Activated CD8-positive, alpha-beta memory T cell treated with anti-CD3 and anti-CD28 coated beads, Interleukin-2, amount 50 U/mL, for 48 hours (primary cell): ENCODE results near the gene PMM1.
"Not testable (repeated sequence)": the region's sequence is repeated elsewhere in the genome, so short reads cannot be mapped to it uniquely, and the experiment has no call there.

ENCODE experiments used
- DNase-seq: peaks from one replicate; pipeline ENCODE4 v3.0.0-alpha.2; 2020

The PMM1 gene

GRCh38 chr22:41596776-41597634 is 7.4 kb upstream of the PMM1 start:
- DNase-seq, result peak; percentile 69

- no peak for DNase-seq
Observed at GRCh38 chr22:41595703-41596102, 6.1 kb upstream of the PMM1 start.

GRCh38 chr22:41593336-41593960 is 3.8 kb upstream of the PMM1 start:
- DNase-seq, result not testable (repeated sequence)

- DNase-seq, result no peak
Observed at GRCh38 chr22:41587347-41587723, 2.3 kb downstream of the PMM1 start.

GRCh38 chr22:41585898-41586297 is 3.7 kb downstream of the PMM1 start:
- DNase-seq, result no peak

GRCh38 chr22:41584881-41585280 is 4.8 kb downstream of the PMM1 start:
- no peak for DNase-seq

GRCh38 chr22:41582694-41583093 is 6.9 kb downstream of the PMM1 start:
- DNase-seq, result no peak

- no peak for DNase-seq
Observed at GRCh38 chr22:41579997-41580355, 9.7 kb downstream of the PMM1 start.

- DNase-seq, result no peak
Observed at GRCh38 chr22:41579297-41579996, 10.2 kb downstream of the PMM1 start.

GRCh38 chr22:41578818-41579217 is 10.8 kb downstream of the PMM1 start:
- DNase-seq, result no peak

- DNase-seq, result no peak
Observed at GRCh38 chr22:41578114-41578513, 11.5 kb downstream of the PMM1 start.

- DNase-seq, result peak; percentile 60
Observed at GRCh38 chr22:41576877-41577276, 12.8 kb downstream of the PMM1 start.

GRCh38 chr22:41575533-41575932 is 14.1 kb downstream of the PMM1 start:
- DNase-seq, result no peak

- no peak for DNase-seq
Observed at GRCh38 chr22:41574847-41575381, 14.7 kb downstream of the PMM1 start.

- DNase-seq, result no peak
Observed at GRCh38 chr22:41573677-41574076, 16.0 kb downstream of the PMM1 start.

GRCh38 chr22:41572305-41572704 is 17.3 kb downstream of the PMM1 start:
- not testable (repeated sequence) for DNase-seq

- DNase-seq, result no peak
Observed at GRCh38 chr22:41571786-41572185, 17.9 kb downstream of the PMM1 start.

- DNase-seq, result no peak
Observed at GRCh38 chr22:41570221-41570620, 19.4 kb downstream of the PMM1 start.

GRCh38 chr22:41568811-41569210 is 20.8 kb downstream of the PMM1 start:
- no peak for DNase-seq

- no peak for DNase-seq
Observed at GRCh38 chr22:41567512-41567768, 22.2 kb downstream of the PMM1 start.

GRCh38 chr22:41565403-41566054 is 24.1 kb downstream of the PMM1 start:
- no peak for DNase-seq

- no peak for DNase-seq
Observed at GRCh38 chr22:41564563-41564962, 25.1 kb downstream of the PMM1 start.

- DNase-seq, result no peak
Observed at GRCh38 chr22:41563051-41563711, 26.5 kb downstream of the PMM1 start.
